Measurements from ENCODE around the gene WWOX. TPM values are rescaled to one million over a fixed set of nuclear protein-coding genes. Genes with fewer than 3 reads are reported as not detected.

Gene WWOX
- total and polyA plus RNA-seq, 10 donors, result 5.9 to 90.3 (median 26.4) TPM

DNA sequence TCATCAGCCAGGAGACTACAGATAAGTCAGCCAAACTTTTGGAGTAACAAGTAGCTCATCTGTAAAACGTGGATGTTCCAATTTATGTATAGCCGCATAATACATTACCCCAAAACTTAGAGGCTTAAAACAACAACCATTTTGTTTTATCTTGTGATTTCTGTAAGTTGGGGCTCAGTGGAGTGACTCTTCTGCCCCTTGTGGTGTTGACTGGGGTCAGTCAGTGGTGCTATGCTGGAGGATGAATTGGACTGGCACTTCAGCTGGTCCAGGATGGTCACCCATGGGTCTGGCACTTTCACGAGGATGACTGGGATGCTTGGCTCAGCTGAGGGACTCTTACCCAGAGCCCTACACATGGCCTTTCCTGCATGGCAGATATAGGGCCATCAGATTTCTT lies 172.5 kb downstream of the WWOX start:
- intact Hi-C loops (cut with DNase I; ENCODE audit: low total_unique reads), result no loop called here
- no peak for DNase-seq
- H3K36me3 ChIP-seq, result peaks cover 0 to 4% (median 0%) of the 10 kb centered on the region in 6 donors
- H3K9me3 ChIP-seq, result no peaks in the 10 kb centered on the region
- H3K27me3 ChIP-seq (replicated peaks in 1 of 7), result no peaks in the 10 kb centered on the region
- 93 to 100% (median 96%) methylated on average over 3 of the region's 3 CpGs for WGBS, 5 donors
- no peak overlapping the region for H3K4me3 ChIP-seq
- H3K4me1 ChIP-seq, result no peaks in the 10 kb centered on the region
- no peak overlapping the region for H3K27ac ChIP-seq
- TF ChIP-seq, protein P1, sequence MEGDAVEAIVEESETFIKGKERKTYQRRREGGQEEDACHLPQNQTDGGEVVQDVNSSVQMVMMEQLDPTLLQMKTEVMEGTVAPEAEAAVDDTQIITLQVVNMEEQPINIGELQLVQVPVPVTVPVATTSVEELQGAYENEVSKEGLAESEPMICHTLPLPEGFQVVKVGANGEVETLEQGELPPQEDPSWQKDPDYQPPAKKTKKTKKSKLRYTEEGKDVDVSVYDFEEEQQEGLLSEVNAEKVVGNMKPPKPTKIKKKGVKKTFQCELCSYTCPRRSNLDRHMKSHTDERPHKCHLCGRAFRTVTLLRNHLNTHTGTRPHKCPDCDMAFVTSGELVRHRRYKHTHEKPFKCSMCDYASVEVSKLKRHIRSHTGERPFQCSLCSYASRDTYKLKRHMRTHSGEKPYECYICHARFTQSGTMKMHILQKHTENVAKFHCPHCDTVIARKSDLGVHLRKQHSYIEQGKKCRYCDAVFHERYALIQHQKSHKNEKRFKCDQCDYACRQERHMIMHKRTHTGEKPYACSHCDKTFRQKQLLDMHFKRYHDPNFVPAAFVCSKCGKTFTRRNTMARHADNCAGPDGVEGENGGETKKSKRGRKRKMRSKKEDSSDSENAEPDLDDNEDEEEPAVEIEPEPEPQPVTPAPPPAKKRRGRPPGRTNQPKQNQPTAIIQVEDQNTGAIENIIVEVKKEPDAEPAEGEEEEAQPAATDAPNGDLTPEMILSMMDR (IDR thresholded peaks at IDR 0.05 in 8 of 11, conservative IDR thresholded peaks at IDR 0.05 in 3 of 11), result no peak
- TF ChIP-seq POLR2AphosphoS5 (IDR thresholded peaks at IDR 0.05) (no peak), POLR2A (IDR thresholded peaks at IDR 0.05) (no peak)

DNA sequence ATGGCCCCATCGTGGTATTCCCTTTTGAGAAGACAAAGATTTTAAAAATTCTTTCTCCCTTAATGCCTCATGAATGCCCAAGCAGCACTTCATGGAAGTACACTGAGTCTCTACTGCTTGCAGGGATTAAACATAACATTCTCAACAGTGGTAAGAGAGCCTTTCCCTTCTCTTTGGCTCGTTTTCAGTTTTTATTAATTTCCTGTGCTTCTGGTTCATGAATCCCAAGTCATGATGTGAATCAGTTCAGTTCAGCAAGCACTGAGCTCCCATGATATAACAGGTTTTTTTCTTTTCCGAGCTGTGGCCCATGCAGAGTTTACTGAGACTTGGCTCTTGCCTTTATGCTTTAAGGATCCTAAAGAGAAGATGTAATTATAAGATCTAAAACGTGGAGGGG lies 175.3 kb downstream of the WWOX start:
- Histone ChIP-seq H3K27me3 (replicated peaks in 1 of 7) (no peaks in the 10 kb centered on the region), H3K9me3 (no peaks in the 10 kb centered on the region), H3K4me1 (peaks cover 0 to 3% (median 0%) of the 10 kb centered on the region in 6 donors), H3K36me3 (peaks cover 0 to 4% (median 0%) of the 10 kb centered on the region in 6 donors), H3K27ac (no peak overlapping the region), H3K4me3 (no peak overlapping the region)
- 74 to 93% (median 81%) methylated on average over 4 of the region's 4 CpGs for WGBS, 5 donors
- DNase-seq, result no peak
- TF ChIP-seq, protein P1 (IDR thresholded peaks at IDR 0.05 in 8 of 11, conservative IDR thresholded peaks at IDR 0.05 in 3 of 11), result no peak
- TF ChIP-seq POLR2A (IDR thresholded peaks at IDR 0.05) (no peak), POLR2AphosphoS5 (IDR thresholded peaks at IDR 0.05) (no peak)
- intact Hi-C loops (cut with DNase I; ENCODE audit: low total_unique reads), result no loop called here

DNA sequence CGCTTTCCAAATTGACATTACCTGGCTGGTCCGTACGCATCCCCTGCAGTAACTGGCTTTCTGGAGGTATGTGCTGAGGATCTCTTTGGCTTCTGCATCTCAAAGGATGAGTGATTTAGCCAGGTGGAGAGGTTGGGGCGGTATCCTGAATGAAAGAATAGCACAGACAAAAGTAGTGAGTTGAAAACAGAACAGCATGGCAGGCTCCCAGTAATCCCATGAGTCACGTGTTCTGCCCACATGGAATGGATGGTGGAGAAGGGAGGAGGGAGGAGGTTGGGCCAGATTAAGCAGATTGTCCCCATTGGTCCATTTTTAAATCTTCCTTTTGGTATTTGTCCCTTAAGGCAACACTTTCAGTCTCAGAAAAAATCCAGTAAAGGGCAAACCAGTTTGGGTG lies 176.0 kb downstream of the WWOX start:
- Histone ChIP-seq H3K9me3 (no peaks in the 10 kb centered on the region), H3K4me1 (peaks cover 0 to 3% (median 0%) of the 10 kb centered on the region in 6 donors), H3K4me3 (no peak overlapping the region), H3K27me3 (replicated peaks in 1 of 7) (no peaks in the 10 kb centered on the region), H3K27ac (no peak overlapping the region), H3K36me3 (peaks cover 0 to 4% (median 0%) of the 10 kb centered on the region in 6 donors)
- DNase-seq, result no peak
- TF ChIP-seq, protein P1 (IDR thresholded peaks at IDR 0.05 in 8 of 11, conservative IDR thresholded peaks at IDR 0.05 in 3 of 11), result no peak
- TF ChIP-seq POLR2A (IDR thresholded peaks at IDR 0.05) (no peak), POLR2AphosphoS5 (IDR thresholded peaks at IDR 0.05) (no peak)
- intact Hi-C loops (cut with DNase I; ENCODE audit: low total_unique reads), result no loop called here
- 89 to 96% (median 95%) methylated on average over 5 of the region's 5 CpGs for WGBS, 5 donors

DNA sequence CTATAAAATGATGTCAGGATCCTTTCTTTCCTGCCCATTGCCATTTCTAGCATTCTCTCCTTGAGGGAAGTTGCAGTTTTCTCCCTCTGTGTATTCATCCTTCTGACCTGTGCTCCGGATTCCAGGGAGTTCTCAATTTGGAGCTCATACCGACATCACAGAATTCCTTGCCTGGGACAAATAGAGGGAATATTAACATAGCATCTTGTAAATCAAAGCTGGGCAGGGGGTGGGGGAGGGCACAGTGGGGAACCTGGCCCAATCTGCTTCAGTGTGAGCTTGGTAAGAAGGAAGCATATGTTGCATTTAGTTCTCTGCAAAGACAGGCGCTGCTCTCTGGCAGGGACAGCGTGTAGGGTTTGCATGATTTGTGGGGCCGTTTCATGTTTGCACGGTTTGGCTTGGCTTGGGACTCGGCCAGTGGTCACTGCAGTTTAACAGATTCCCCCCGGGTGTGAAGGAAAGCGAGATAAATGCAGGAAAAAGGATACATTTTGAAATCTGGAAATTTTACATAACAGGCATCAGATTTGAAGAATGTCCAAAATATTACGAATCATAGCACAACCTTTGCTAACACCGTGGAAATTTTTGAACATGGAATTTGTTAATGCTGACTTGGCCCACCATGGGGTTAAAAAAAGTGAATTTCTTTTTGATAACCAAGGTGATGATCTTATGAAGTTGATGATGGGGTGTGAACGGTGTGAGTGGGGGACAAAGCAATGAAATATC lies 178.0 kb downstream of the WWOX start:
- intact Hi-C loops (cut with DNase I; ENCODE audit: low total_unique reads), result no loop called here
- no peaks in the 10 kb centered on the region for H3K27me3 ChIP-seq (replicated peaks in 1 of 7)
- H3K9me3 ChIP-seq, result no peaks in the 10 kb centered on the region
- DNase-seq, result no peak
- no peak for TF ChIP-seq POLR2AphosphoS5 (IDR thresholded peaks at IDR 0.05)
- no peak for TF ChIP-seq POLR2A (IDR thresholded peaks at IDR 0.05)
- TF ChIP-seq, protein P1 (IDR thresholded peaks at IDR 0.05 in 8 of 11, conservative IDR thresholded peaks at IDR 0.05 in 3 of 11), result no peak
- 55 to 72% (median 70%) methylated on average over 12 of the region's 12 CpGs for WGBS, 5 donors
- H3K4me3 ChIP-seq, result peak overlapping the region in 1 of 8 donors; percentile 2
- no peak overlapping the region for H3K27ac ChIP-seq
- no peaks in the 10 kb centered on the region for H3K36me3 ChIP-seq
- peaks cover 0 to 3% (median 0%) of the 10 kb centered on the region in 6 donors for H3K4me1 ChIP-seq
